Stimulated activated CD4-positive, alpha-beta T cell treated with anti-CD3 and anti-CD28 coated beads, Interleukin-1b, Interleukin-23, amount 100 ng/mL, for 1 hour (primary cell): ENCODE data around the gene RAB35.

Experiments used
- DNase-seq, 2 donors: peaks; one replicate each; pipeline ENCODE4 v3.0.0-alpha.2; 2020; ENCODE audit warnings: low read depth in 2 of 2

RAB35 gene

DNA sequence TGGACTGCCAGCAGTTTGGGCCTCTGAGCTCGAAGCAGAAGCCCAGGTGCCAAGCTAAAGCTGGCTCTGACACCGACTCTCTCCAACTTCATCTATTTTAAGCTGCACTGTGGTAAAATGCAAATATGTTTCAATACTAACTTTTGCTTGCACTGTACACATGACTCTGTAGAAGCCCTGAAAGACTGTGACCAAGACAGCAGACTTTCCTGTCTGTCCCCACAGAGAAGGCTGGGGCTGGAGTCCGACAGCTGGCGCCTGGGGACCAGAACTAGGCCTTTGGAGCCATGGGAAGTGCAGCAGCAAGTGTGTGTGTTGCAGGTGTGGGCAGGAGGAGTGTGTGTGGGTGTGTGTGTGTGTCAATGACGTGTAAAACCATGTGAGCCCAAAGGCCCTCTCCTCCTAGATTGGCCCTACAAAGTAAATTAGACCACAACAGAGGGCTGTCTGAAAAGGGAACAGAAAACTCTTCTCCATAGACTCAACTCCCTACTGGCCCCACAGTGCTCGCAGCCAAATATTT lies 16.4 kb upstream of the RAB35 start:
- DNase-seq = no peak

DNA sequence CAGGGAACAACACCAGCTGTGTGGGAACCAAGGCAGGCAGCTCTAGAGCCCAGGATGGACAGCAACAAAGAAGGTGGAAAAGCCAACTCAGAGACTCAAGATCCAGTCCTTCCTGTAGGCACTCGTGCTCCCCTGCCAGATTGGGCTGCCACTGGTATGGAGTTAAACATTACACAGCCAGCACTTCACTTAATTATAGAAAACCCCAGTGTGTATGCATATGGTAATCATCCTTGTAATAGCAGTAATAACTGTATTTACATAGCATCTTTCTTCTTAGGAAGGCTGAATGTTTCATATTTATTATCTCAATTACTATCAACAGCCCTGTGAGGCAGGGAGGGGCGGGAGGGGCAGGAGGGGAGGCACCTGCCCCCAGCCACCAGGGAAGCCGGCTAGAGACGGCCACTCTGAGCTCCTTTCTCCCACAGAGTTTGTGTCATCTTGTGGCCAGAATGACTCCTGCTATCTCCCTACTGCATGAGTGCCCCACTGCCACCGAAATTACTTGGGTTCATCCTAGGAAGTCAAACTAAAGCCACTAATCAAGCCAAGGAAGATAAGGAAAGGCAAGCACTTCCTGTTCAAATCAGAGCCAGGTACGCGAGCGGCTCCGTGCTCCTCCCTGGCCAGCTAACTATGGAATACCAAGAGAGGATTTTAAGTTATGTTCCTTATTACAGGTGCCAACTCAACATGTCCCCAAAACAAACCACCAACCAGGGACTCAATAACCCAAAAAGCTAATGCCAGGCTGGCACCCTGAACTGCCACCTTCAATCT lies 15.7 kb upstream of the RAB35 start:
- DNase-seq = no peak

DNA sequence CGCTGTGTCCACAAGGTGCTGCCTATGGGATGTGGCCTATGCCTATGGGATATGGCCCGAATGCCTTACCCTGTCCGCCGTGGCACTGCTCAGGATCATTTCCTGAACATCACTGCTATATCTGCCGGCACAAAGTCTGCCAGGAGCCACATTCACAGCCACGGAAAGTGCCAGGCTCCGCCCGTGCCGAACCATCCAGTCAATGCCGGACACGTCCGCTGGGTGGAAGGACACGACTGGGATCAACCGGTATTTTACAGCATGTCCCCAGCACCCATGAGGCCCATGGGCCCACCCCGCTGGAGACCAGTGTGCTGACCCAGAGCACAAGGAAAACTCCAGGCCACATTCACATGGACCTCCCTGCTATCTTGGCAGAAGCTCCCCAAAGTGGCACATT lies 14.6 kb upstream of the RAB35 start:
- DNase-seq = no peak

DNA sequence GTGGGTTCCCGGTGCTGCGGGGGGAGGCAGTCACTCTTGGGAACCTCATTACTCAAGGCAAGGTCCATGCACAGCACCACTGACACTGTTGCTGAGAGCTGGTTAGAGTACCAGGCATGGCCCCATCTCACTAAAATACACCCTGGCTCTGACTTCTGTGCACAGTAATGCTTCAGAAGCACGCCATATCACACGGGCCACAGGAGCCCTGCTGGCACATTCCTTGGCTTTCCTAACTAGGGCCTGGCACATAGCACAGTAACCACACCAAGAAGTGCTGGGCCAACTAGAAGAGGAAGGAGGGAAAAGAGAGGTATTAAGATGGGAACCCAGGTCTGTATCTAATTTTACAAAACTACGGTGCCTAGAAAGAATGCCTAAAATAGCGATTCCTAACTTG lies 13.5 kb upstream of the RAB35 start:
- DNase-seq = no peak

DNA sequence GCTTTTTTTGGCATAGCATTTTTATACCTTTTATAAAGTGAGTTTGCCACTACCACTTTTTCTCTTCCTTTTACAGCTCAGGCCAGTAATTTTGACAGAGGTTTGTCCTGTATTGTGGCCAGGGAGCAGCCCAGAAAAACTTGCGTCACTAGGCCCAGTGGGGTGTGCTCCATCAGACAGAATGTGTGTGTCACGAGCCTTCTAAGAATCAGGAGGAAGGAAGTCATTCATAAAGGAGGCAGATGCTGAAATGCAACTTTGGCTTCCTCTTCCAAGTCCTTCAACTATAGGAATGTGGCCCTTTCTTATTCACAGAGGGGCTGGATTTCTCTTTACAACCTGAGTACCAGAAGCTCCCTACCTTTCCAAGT lies 10.1 kb upstream of the RAB35 start:
- DNase-seq = no peak

DNA sequence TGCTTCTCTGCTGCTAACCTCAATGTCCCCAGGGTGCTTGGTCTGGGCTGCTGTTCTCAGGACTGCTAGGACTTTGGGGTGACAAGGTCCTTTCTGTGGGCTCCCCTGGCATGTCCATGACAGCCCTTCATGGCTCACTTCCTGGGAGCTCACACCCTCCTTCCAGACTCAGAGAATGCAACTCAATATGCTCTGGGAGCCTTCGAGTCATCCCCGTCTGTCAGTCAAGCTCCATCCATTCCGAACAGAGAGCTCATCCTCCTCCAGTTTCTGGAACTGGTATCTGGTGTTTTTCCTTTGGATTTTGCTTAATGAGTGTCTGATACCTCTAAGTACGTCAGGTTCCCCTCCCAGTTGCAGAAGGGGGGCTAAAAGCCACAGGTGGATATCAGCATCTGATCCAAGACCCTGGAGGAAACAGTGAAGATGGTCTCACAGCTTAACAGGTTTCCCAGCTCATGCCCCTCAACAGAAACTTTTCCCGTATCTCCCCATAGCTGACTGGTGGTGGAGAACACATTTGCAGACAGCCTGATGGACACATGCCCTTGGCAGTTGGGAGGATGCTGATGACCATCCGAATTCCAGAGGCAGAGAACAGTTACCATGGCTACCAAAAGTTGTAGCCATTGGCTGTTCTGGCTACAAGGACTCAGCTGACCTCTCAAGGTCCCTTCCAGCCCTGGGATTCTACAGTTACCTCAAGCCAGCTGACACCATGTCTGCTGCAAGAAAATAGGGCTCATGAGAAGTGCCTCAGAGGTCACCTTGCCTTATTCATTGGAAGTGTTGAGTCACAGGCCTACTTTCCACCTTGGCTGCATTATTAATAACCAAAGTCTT lies 9.5 kb upstream of the RAB35 start:
- DNase-seq = no peak

DNA sequence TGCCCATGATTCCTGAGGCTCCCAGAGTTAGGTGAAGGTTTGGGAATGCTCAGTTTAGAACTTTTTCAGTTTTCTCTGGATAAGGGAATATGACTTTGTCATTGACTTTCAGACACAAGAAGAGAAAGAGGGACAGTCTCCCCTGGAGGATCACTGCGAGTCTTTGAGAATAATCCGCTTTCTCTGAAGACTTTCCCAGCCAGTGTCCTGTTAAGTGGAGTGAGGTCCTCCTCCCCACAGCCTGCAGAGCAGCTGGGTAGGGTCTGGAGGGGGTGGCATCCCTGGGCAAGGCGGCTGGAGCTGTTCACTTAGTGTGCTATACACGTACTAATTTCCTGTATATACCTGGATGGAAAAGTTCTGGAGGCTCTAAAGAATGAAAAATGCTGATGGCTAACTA lies 8.5 kb upstream of the RAB35 start:
- no peak for DNase-seq

DNA sequence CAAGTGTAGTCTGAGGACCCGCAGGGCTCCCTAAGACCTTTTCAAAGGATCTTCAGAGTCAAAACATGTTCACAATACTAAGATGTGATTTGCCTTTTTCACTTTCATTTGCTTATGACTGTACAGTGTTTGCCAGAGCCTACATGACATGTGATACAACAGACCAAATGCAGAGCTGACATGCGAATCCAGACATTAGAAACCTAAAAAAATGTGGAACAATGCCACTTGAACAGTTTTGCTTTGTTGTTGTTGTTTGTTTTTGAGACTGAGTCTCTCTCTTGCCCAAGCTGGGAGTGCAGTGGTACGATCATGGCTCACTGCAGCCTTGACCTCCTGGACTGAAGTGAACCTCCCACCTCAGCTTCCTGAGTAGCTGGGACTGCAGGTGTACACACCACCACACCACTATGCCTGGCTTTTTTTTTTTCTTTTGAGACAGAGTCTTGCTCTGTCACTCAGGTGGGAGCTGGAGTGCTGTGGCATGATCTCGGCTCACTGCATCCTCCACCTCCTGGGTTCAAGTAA lies 5.3 kb upstream of the RAB35 start:
- no peak for DNase-seq

DNA sequence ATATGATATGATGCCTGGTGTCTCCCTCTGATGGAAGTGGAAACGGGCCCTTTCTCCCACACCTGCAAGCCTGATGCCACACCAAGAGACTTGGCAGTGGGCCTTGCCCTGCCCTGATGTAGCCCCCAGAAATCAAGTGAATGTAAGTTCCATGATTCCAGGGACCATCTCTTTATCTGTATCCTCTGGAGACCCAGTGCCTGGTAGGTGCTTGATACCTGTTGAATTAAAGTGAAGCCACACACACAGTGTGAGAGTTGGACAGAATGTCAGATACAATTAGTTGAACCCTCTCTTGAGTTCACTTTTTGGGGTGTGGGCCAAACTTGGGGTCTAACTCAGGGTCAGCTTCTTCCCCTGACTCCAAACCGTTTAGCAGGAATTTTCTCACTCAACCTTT lies 4.8 kb upstream of the RAB35 start:
- no peak for DNase-seq

DNA sequence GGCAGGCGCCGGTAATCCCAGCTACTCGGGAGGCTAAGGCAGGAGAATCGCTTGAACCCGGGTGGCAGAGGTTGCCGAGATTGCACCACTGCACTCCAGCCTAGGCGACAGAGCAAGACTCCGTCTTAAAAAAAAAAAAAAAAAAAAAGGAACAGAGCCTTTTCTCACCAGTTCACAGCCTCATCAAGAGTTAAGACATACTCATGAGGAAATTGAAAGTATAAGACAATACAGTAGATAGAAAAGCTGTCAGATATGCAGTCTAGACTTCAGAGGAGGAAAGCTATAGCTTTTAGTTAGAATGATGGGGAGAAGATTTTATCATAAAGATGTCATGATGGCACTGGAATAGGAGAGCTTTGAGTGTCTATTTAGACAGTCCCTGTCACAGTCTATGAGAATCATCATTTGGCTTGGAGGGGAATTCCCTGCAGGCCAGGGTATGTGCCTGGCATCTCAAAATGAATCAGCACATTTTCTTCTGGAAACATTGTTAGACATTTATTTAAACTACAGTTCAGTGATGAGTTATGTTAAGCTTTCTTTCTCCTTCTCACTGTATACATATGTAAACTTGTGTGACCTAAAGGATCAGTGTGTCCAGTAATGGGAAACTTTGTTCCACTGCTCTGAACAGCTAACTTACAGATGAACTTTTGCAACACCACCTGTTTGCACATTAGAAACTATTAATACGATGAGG lies 2.9 kb upstream of the RAB35 start:
- no peak for DNase-seq

DNA sequence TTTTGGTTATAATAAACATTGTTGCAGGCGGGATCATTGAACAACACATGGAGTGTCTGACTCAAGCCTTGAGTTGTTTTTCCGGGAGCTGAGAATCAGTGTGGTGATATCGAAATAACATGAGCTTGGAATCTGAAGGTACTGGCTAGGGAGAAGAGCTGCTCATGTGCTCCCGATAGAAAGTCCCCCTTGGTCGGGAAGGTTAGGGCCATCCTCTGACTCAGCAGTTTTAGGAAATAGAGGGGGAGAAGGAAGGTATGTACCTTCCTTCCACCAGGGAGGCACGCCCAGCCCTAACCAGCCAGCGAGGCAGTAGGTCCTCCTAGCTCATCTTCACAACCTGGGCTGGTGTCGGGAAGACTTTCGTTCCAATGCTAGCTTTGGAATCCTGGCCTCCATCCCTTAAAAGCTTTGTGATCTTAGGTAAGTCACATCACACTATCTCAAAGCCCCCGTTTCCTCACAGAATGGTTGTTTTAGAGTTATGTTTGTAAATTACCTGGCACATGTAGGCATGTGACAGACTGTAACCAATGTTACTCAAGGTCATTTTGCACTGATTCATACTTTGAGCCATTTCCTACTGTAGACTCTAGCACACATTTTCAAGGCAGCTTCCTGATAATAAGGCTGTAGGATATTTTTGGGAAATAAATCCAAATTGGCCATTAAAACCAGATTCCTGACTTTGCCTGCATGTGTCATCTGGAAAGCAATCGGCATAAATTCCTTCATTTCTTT lies 1.9 kb upstream of the RAB35 start:
- no peak for DNase-seq

DNA sequence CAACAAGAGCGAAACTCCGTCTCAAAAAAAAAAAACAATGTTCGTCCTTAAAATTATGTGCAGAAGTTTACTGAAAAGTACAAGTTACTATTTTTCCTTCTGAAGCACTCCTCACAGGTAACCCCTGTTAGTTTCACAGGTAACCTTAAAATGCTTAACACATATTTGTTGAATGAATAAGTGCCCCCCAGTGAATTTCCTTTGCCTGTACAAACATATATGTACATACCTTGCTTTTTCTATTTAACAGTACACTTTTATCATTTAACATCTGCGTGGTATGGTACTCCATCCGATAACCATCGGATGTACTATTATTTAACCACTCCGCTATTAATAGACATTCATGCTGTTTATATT lies 1.4 kb upstream of the RAB35 start:
- no peak for DNase-seq

DNA sequence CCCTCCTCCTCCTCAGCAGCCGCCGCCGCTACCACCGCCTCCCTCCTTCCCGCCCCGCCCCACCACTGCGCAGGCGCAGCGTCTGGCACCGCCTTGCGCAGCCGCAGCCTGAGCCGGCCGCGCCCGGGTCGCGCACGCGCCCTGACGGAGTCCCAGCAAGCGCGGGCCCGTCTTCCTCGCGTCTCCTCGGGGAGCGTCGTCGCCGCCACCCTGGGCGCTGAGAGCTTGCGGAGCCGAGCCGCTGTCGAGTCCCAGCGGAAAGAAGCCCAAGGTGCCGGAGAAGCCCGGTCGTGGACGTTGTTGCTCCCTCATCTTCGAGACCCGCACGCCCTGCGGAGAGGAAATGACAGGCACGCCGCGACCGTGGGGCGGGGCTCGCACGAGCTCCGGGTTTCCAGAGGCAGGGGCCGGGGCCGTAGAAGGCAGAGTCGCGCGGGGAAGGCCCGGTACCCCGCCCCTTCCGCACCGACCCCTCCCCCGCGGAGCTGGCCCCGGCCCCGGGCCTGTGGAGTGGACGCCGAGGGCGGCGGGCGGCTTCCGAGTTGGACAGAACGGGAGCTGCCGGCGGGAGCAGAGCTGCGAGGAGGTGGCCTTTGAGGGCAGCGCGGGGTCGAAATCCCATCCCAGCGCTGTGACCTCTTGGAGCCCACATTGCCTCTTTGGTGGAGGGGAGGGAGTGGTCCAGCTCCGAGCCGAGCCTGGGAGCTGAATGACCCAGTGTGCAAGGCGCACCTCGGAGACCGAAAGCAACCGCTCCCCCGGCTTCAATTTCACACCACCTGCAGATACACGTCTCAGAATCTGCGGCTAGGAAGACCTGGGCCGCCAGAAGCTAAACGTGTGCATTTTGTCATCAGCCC lies 469 bp upstream of the RAB35 start:
- peak; percentile 95 to 98 for DNase-seq

DNA sequence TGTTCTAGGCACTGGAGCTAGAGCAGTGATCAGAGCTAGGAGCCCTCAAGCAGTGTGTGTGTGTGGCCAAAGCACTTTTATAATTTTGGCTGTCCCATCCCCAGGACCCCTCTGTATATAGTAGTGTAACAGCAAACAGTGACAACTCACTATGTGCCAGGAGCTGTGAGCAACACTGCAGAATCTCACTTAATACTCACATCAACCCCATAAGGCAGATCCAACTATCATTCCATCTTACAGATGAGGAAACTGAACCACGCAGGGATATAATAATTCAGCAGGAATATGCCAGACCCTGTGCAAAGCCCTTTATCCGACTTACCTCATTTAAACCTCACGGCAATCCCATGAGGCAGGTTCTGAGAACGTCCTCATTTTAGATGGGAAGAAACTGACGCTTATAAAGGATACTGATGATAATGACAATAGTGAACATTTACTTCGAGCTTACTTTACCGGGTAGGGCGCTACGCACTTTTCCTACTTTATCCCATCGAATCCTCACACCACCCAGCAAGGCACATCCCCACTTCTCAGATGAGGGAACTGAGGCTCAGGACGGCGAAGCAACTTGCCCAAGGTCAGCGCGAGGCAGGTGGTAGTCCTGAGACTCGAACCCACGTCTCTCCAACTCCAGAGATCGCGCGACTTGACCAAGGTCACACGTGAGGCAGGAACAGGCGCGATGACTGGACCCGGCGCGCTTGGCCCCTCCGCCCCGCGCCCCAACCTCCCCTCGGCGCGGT lies 687 bp downstream of the RAB35 start:
- DNase-seq = no peak

DNA sequence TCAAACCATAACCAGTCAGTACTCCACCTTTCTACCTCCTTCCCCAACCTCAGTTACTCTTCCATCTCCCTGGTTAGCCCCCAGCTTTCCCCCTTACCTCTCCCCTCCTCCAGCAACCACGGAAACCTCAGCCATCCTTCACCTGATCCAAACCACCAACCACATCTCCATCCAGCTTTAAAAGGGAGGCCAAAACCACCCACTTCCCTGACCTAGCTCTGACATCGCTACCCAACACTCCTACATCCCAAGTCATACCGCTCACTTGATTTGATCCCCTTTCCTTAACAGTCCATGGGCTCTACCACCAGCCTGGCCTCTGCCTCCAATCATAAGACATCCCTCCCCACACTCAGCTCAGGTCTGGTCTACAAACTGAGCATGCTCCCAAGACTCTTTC lies 1.5 kb downstream of the RAB35 start:
- no peak for DNase-seq

DNA sequence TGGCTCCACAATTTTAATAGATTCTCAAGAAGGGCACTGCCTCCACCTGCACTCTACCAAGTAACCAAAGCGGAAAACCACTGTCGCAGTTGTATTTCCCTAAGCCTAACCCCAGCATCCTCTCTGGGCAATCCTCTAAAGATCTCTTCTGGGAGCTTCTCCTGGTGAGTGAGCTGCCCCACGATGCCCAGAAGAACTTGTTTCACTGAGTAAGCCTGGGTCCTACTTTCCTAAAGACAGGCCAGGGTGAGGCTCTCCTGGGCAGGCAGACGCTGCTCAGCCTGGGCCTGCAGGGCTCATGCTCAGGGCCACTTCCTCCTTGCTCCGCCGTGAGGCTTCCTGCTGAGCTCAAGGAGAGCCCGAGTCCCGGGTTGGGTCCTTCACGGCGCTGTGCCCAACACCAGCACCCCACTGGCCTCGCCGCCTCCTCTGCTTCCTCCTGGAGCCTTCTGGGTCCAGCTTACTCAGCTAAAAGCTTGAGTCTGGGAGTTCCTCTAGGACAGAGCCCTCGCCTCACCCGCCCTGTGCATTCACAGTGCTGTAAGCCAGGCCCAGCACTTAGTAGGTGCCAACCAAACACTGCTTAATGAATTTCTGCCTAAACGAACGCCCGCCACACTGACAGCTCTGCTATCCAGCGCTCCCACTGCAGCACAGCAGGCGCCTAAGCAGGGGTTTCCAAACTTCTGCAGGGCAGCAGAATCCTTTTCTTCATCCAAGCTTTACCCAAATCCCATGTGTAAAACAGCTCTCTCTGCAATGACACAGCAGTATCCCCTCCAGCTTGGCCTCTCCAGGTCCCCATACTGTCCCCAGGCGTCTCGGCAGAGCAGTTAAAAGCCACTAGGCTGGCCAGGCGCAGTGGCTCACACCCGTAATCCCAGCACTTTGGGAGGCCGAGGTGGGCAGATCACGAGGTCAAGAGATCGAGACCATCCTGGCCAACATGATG lies 5.7 kb downstream of the RAB35 start:
- DNase-seq = no peak

DNA sequence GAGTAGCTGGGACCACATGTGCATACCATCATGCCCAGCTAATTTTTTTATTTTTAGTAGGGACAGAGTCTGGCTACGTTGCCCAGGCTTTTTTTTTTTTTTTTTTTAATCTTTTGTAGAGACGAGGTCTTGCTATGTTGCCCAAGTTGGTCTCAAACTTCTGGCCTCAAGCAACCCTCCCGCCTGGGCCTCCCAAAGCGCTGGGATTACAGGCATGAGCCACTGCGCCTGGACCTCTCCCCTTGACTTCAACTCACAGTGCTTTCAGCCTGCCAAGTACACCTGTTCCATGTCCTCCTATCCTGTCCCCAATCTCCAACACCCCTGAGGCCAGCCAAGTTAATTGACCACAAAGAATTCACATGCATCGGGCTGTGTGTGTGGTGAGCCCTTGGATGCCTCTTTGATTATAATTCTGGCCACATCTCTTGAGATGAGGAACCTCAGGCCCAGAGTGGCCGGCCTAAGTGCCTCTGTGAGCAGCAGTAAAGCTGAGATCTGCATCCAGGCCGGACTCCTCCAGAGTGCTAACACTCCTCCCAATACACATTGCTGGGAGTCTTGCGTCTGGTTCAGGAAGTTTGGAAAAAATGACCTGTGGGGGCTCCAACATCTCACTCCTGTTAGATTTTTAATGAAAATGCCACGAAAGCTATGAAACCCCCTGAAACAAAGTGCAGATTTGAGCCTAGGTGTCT lies 6.8 kb downstream of the RAB35 start:
- no peak for DNase-seq

DNA sequence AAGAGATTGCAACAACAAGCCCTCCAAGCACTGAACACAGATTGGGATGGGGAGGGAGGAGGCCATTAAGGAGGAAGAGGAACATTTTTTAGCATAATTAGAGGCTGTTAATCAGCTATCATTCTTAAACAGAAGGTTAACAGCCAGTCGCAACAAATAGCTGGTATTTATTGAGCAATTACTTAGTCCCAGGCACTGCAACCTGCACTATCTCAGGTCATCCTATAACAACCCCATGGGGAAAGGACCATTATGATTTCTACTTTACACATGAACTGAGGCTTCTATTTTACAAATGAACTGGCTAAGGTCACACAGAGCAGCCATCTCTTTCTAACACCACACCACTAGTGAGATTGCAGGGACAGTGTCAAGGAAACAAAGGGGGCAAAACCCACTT lies 10.4 kb downstream of the RAB35 start:
- no peak for DNase-seq
